ENCODE results near the gene RAB11A.

Gene RAB11A

GRCh38 chr15:65914981-65915925, 46.0 kb downstream of the RAB11A start:
- FAIRE-seq: no peak
- TF ChIP-seq SPI1 (IDR thresholded peaks at IDR 0.05; ENCODE audit: low read depth, low read length) (no peak), POU2F2 (IDR thresholded peaks at IDR 0.05; ENCODE audit: low read depth, low read length) (no peak), PAX5 (IDR thresholded peaks at IDR 0.05; ENCODE audit: insufficient read depth, low read length, severe bottlenecking) (no peak), TAF1 (IDR thresholded peaks at IDR 0.05; ENCODE audit: low read depth, low read length) (no peak), POLR2AphosphoS5 (IDR thresholded peaks at IDR 0.05; ENCODE audit: low read depth, low read length) (no peak), POLR2A (IDR thresholded peaks at IDR 0.05; ENCODE audit: low read depth, low read length) (no peak)
- DNase-seq (ENCODE audit: insufficient read length, low spot score): no peak

- TF ChIP-seq POU2F2 (IDR thresholded peaks at IDR 0.05; ENCODE audit: low read depth, low read length) (no peak), POLR2AphosphoS5 (IDR thresholded peaks at IDR 0.05; ENCODE audit: low read depth, low read length) (no peak), POLR2A (IDR thresholded peaks at IDR 0.05; ENCODE audit: low read depth, low read length) (no peak), PAX5 (IDR thresholded peaks at IDR 0.05; ENCODE audit: insufficient read depth, low read length, severe bottlenecking) (no peak), TAF1 (IDR thresholded peaks at IDR 0.05; ENCODE audit: low read depth, low read length) (no peak), SPI1 (IDR thresholded peaks at IDR 0.05; ENCODE audit: low read depth, low read length) (no peak)
- DNase-seq (ENCODE audit: insufficient read length, low spot score) (no peak), FAIRE-seq (peak; percentile 50)
Observed at GRCh38 chr15:65916041-65916663, 46.9 kb downstream of the RAB11A start.

GRCh38 chr15:65916664-65917406, 47.5 kb downstream of the RAB11A start:
- TF ChIP-seq POU2F2 (IDR thresholded peaks at IDR 0.05; ENCODE audit: low read depth, low read length) (peak; percentile 36; the same call in 1 of the 2 replicates), SPI1 (IDR thresholded peaks at IDR 0.05; ENCODE audit: low read depth, low read length) (no peak), TAF1 (IDR thresholded peaks at IDR 0.05; ENCODE audit: low read depth, low read length) (peak; percentile 9; the same call in 1 of the 2 replicates)
- peak; percentile 84 for FAIRE-seq
- peak; percentile 55 for DNase-seq (ENCODE audit: insufficient read length, low spot score)

- TF ChIP-seq TAF1 (IDR thresholded peaks at IDR 0.05; ENCODE audit: low read depth, low read length) (no peak), POLR2A (IDR thresholded peaks at IDR 0.05; ENCODE audit: low read depth, low read length) (peak; percentile 22; the same call in 1 of the 2 replicates), SPI1 (IDR thresholded peaks at IDR 0.05; ENCODE audit: low read depth, low read length) (peak; percentile 62), POLR2AphosphoS5 (IDR thresholded peaks at IDR 0.05; ENCODE audit: low read depth, low read length) (0 out of 2 replicates have a peak, but pooled peaks have one; percentile 40), PAX5 (IDR thresholded peaks at IDR 0.05; ENCODE audit: insufficient read depth, low read length, severe bottlenecking) (no peak), POU2F2 (IDR thresholded peaks at IDR 0.05; ENCODE audit: low read depth, low read length) (no peak)
- FAIRE-seq (peak; percentile 67), DNase-seq (ENCODE audit: insufficient read length, low spot score) (no peak)
Observed at GRCh38 chr15:65917407-65917756, 48.1 kb downstream of the RAB11A start.

GRCh38 chr15:65917936-65918335, 48.6 kb downstream of the RAB11A start:
- FAIRE-seq (no peak), DNase-seq (ENCODE audit: insufficient read length, low spot score) (no peak)
- TF ChIP-seq PAX5 (IDR thresholded peaks at IDR 0.05; ENCODE audit: insufficient read depth, low read length, severe bottlenecking) (no peak), TAF1 (IDR thresholded peaks at IDR 0.05; ENCODE audit: low read depth, low read length) (no peak), POLR2AphosphoS5 (IDR thresholded peaks at IDR 0.05; ENCODE audit: low read depth, low read length) (no peak), SPI1 (IDR thresholded peaks at IDR 0.05; ENCODE audit: low read depth, low read length) (no peak), POLR2A (IDR thresholded peaks at IDR 0.05; ENCODE audit: low read depth, low read length) (no peak), POU2F2 (IDR thresholded peaks at IDR 0.05; ENCODE audit: low read depth, low read length) (no peak)

GRCh38 chr15:65918357-65918920, 49.1 kb downstream of the RAB11A start:
- no peak for TF ChIP-seq POLR2AphosphoS5 (IDR thresholded peaks at IDR 0.05; ENCODE audit: low read depth, low read length)
- no peak for TF ChIP-seq SPI1 (IDR thresholded peaks at IDR 0.05; ENCODE audit: low read depth, low read length)
- no peak for TF ChIP-seq POU2F2 (IDR thresholded peaks at IDR 0.05; ENCODE audit: low read depth, low read length)
- no peak for TF ChIP-seq TAF1 (IDR thresholded peaks at IDR 0.05; ENCODE audit: low read depth, low read length)
- no peak for TF ChIP-seq PAX5 (IDR thresholded peaks at IDR 0.05; ENCODE audit: insufficient read depth, low read length, severe bottlenecking)
- TF ChIP-seq POLR2A (IDR thresholded peaks at IDR 0.05; ENCODE audit: low read depth, low read length): no peak
- peak; percentile 67 for FAIRE-seq
- DNase-seq (ENCODE audit: insufficient read length, low spot score): no peak

- TF ChIP-seq POLR2A (IDR thresholded peaks at IDR 0.05; ENCODE audit: low read depth, low read length): no peak
- DNase-seq (ENCODE audit: insufficient read length, low spot score) (no peak), FAIRE-seq (peak; percentile 13)
Observed at GRCh38 chr15:65918945-65919344, 49.7 kb downstream of the RAB11A start.

- TF ChIP-seq POU2F2 (IDR thresholded peaks at IDR 0.05; ENCODE audit: low read depth, low read length): no peak
- no peak for TF ChIP-seq TAF1 (IDR thresholded peaks at IDR 0.05; ENCODE audit: low read depth, low read length)
- TF ChIP-seq PAX5 (IDR thresholded peaks at IDR 0.05; ENCODE audit: insufficient read depth, low read length, severe bottlenecking): no peak
- no peak for TF ChIP-seq POLR2AphosphoS5 (IDR thresholded peaks at IDR 0.05; ENCODE audit: low read depth, low read length)
- no peak for TF ChIP-seq SPI1 (IDR thresholded peaks at IDR 0.05; ENCODE audit: low read depth, low read length)
- no peak for TF ChIP-seq POLR2A (IDR thresholded peaks at IDR 0.05; ENCODE audit: low read depth, low read length)
Observed at GRCh38 chr15:65919353-65919752, 50.1 kb downstream of the RAB11A start.

GRCh38 chr15:65920121-65920520, 50.8 kb downstream of the RAB11A start:
- no peak for DNase-seq (ENCODE audit: insufficient read length, low spot score)
- no peak for FAIRE-seq
- TF ChIP-seq POU2F2 (IDR thresholded peaks at IDR 0.05; ENCODE audit: low read depth, low read length) (no peak), POLR2A (IDR thresholded peaks at IDR 0.05; ENCODE audit: low read depth, low read length) (no peak), PAX5 (IDR thresholded peaks at IDR 0.05; ENCODE audit: insufficient read depth, low read length, severe bottlenecking) (no peak), SPI1 (IDR thresholded peaks at IDR 0.05; ENCODE audit: low read depth, low read length) (no peak), POLR2AphosphoS5 (IDR thresholded peaks at IDR 0.05; ENCODE audit: low read depth, low read length) (no peak), TAF1 (IDR thresholded peaks at IDR 0.05; ENCODE audit: low read depth, low read length) (no peak)

More at GRCh38 chr15:65919353-65919752, 50.1 kb downstream of the RAB11A start:
- FAIRE-seq (no peak), DNase-seq (ENCODE audit: insufficient read length, low spot score) (no peak)

Measured in GM12891 (cell line).